ENCODE measurements around the gene TYW1B.
"Not testable (repeated sequence)": the region's sequence is repeated elsewhere in the genome, so short reads cannot be mapped to it uniquely, and the experiment has no call there.

Gene TYW1B

DNA sequence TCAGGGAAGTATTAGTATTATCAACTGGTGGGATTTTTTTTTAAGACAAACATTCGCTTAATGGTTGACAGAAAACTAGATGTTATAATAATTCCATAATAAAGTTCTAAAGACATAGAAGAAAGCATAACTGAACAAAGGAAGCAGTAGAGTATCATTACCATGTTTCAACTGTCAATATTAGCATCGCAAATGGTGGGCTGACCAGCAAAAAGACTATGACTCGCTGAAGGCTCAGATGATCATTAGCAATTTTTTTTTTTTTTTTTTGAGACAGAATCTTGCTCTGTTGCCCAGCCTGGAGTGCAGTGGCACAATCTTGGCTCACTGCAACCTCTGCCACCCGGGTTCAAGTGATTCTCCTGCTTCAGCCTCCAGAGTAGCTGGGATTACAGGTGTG is 74.8 kb downstream of the TYW1B start:
- DNase-seq (ENCODE audit: low read depth in 2 of 2) = not testable (repeated sequence)

DNA sequence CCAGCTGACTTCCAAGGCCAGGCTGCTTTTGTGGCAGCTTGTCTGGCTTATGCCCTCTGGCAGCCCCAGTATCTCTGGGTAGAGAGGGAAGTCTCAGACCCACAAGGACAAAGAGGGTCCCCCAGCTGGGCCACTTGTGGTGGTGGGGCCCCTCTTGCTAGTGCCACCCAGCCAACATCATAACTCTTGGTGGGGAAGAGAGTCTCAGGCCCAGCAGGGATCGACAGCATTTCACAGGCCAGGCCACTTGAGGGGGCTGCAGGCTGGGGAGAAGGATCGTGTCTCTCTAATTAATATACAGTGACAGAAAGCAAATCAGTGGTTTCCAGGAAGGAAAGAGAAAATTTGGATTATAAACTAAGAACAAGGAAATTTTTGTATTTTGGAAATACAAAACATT is 76.0 kb downstream of the TYW1B start:
- DNase-seq (ENCODE audit: low read depth in 2 of 2) = no peak

DNA sequence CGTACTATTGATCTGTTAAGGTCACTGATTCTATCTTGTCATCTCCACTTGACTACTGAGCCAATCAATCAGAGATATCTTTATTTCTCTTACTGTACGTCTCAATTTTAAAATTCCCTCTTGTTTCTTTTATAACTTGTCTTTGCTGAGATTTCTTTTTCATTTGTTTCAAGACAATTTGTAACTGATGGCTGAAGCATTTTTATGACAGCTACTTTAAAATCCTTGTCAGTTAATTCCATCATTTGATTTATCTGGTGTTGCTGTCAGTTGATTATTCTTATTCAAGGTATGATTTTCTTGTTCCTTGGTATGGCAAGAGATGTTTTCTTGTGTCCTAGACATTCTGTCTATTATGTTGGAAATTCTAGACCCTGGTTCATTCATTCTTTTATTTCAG is 76.6 kb downstream of the TYW1B start:
- no peak for DNase-seq (ENCODE audit: low read depth in 2 of 2)

DNA sequence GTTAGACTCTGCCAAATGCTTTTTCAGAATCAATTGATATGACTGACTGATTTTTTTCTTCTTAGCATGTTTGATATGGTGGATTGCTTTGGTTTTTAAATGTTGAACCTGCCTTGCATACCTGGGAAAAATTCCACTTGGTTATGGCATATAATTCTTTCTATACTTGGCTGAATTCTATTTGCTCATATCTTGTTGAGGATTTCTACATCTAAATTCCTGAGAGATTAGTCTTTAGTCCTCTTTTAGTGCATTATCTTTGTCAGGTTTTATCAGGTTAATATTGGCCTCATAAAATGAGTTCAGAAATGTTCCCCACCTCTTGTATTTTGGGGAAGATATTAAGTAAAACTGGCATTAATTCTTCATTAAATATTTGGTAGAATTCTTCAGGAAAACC is 79.4 kb downstream of the TYW1B start:
- DNase-seq (ENCODE audit: low read depth in 2 of 2) = not testable (repeated sequence)

DNA sequence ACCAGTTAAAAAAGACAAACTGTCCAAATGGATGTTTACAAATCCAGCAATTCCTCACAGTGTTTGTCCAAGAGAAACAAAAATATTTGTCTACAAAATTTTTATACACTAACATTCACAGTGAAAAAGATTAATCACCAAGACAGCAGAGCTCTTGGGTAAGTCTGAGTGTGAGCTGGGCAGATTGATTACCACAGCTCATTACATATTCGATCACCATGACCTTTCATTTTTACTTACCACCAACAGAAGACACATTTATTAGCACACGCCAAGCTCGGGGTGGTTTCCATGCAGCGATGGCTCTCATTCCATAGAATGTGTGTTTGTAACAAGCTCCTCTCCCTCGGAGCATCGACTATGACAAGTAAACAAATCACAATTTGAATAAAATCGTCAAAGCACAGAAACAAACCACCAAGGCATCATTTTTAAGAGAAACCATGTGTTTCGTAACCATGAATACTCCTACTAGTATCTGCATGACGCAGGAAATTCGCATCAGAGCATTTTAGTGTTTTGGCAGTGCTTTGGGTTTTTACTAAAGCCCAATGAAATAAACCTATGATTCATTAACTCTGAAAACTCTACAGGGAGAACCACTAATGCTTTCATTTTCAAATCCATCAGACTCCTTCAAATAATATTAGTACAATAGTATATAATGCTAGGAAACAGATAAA is 83.6 kb downstream of the TYW1B start:
- not testable (repeated sequence) for DNase-seq (ENCODE audit: low read depth in 2 of 2)

DNA sequence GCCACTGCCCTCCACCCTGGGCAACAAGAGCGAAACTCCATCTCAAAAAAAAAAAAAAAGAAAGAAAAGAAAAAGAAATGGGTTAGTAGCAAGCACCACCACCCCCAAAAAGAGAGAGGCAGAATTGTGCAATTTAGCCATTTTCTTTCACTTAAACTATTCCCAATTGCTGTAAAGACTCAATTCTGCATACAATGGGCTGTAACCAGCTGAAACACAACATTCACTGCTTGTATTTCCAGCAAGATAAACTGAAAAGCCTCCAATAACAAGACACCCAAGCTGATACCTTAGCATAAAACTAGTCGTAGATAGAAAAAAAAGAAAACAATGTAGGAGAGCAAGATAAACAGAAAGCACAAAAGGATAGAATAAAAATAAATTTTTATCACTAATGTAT is 84.2 kb downstream of the TYW1B start:
- DNase-seq (ENCODE audit: low read depth in 2 of 2) = not testable (repeated sequence)

DNA sequence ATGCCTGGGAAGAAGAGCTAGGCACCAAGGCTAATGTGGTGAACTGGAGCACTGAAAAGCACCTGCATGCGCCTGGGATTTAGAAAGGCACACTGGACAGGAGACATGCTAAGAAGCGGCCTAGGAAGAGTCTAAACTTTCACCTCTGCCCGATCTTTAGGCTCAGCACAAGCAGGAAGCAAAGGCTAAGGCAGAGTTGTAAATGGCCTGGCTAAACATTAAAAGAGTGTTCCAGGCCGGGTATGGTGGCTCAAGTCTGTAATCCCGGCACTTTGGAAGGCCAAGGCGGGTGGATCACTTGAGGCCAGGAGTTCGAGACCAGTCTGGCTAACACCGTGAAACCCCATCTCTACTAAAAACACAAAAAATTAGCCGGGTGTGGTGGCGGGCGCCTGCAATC is 88.3 kb downstream of the TYW1B start:
- DNase-seq (ENCODE audit: low read depth in 2 of 2) = not testable (repeated sequence)

DNA sequence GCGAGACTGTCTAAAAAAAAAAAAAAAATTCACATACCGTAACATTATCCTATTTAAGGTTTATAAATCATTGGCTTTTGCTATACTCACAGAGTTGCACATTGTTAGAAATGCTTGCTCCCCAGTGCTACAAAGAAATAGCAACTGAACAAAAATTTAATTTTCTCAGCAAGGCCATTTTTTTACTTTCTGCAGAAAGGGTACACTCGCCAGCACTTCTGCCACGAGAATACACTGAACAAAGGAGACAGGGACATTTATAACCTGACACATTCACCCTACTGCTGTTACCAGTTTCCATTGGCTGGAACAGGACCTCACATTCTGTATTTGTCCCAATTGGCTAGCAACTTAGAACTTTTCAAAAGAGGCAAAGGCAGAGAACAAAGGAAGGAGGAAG is 92.1 kb downstream of the TYW1B start:
- DNase-seq (ENCODE audit: low read depth in 2 of 2) = not testable (repeated sequence)

DNA sequence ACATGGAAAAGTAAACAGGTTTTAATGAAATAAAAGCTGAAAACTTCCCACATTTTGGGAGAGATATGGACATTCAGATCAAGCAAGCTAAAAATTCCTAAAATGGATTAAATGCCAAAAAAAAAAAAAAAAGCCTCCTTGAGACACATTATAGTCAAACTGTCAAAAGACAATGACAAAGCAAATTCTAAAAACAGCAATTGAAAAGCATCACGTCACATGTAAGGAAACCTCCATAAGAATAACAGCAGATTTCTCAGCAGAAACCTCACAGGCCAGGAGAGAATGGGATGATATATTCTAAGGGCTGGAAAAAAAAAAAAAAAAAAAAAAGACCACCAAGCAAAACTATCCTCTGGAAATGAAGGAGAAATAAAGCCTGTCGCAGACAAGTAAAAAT is 97.2 kb downstream of the TYW1B start:
- not testable (repeated sequence) for DNase-seq (ENCODE audit: low read depth in 2 of 2)

DNA sequence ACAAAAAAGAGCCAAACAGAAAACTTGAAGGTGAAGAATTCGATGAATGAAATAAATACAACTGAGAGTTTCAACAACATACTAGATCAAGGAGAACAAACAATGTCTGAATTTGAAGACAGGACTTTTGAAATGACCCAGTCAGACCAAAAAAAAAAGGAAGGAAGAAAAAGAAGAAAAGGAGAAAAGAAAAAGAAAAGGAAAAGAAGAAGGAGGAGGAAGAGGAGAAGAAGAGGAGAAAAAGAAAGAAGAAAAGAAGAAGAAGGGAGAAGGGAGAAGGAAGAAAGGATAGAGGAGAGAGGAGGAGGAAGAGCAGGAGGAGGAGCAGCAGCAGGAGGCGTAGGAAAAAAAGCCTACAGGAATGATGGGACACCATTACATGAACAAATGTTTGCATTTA is 97.6 kb downstream of the TYW1B start:
- DNase-seq (ENCODE audit: low read depth in 2 of 2) = not testable (repeated sequence)

DNA sequence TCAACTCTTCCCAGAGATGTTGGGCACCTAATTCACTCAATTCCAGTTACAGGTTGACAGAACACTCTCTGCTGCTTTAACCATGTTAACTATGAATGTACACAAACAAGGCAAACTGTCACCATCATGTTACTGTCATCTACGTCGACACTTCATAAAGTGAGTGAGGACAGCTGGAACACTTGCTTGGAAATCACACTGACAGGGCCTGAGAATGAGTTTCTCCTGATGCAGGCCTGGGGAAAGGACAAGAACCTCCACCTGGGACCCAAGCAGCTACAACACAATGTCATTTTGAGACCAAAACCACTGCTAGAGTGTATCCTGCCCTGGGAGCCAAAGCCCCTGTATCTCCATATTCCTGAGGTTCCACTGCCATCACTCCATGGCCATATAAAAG is 98.9 kb downstream of the TYW1B start:
- not testable (repeated sequence) for DNase-seq (ENCODE audit: low read depth in 2 of 2)

DNA sequence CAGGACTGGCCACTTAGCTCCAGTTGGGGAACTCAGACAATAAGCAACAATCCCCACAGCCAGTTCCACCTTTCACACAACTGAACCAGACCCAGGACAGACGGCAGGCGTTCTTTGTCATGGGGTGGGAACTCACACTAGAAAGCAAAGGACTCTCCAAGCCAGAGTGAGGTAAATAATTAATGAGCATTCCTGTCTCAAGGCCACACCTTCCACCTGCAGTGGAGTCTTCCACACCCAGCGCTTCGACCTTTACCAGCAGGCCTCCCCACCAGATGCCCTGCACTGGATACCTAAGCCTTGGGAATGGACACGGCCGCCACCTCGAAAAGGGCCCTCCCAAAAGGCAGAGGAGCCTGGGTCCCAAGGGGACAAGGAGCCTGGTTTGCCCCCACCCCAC is 105.3 kb downstream of the TYW1B start:
- DNase-seq (ENCODE audit: low read depth in 2 of 2) = not testable (repeated sequence)

DNA sequence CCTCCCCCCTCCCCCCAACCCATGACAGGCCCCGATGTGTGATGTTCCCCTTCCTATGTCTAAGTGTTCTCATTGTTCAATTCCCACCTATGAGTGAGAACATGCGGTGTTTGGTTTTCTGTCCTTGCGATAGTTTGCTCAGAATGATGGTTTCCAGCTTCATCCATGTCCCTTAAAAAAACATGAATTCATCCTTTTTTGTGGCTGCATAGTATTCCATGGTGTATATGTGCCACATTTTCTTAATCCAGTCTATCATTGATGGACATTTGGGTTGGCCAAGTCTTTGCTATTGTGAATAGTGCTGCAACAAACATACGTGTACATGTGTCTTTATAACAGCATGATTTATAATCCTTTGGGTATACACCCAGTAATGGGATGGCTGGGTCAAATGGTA is 107.1 kb downstream of the TYW1B start:
- DNase-seq (ENCODE audit: low read depth in 2 of 2) = not testable (repeated sequence)

DNA sequence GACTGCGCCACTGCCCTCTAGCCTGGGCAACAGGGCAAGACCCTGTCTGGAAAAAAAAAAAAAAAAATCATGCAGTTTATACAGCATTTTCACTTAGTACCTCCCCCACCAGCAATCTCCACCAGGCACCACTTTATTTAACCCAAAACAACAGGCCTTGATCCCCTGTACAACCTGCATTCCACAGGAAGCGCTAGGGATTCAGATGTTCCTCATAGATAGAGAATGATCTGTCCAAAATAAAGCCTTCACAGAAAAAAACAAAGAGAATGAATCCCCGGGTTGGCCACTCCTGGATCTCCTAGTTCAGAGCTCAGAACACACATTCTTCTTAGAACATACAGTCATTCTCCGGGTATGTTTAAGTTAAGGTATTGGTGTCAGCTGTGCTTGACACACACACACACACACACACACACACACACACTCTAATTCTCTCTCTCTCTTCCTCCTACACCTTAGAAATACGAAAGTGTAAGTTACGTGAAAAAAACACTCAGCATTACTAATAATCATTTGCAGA is 110.7 kb downstream of the TYW1B start:
- not testable (repeated sequence) for DNase-seq (ENCODE audit: low read depth in 2 of 2)

DNA sequence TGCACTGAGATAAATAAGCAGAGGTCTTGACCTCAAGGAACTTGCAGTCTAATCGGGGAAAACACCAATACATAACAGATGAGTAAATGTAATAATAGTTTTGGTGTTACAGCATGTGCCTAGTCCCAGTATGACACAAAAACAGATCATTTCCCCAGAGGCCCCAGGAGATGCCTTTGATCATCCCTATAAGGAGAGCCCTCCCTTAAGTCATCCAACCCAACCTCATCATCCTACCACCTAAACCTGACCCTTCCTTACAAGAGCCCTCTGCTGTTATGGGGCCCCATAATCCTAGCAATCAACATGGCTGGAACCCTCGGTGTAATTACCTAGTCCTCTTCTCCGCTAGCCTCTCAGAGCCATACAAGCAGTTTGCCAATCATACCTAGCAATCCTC is 116.1 kb downstream of the TYW1B start:
- DNase-seq (ENCODE audit: low read depth in 2 of 2) = not testable (repeated sequence)

DNA sequence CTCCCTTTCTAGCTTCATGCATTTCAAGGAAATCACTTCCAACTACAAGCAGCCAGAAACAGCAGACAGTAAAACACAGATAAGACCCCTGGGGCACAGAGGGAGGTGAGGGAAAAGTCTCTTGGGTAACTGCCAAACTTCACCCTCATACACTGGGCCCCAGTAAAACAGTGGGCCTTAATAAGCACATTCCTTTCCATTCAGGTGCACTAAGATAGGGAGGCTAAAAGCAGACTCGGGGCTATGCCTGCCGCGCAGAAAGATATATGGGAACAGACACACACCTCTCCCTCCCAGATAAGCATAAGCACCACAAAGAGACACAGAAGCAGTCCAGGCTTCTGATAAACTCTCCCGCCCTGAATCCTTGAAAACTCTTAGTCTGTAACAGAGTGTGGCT is 117.0 kb downstream of the TYW1B start:
- no peak for DNase-seq (ENCODE audit: low read depth in 2 of 2)

DNA sequence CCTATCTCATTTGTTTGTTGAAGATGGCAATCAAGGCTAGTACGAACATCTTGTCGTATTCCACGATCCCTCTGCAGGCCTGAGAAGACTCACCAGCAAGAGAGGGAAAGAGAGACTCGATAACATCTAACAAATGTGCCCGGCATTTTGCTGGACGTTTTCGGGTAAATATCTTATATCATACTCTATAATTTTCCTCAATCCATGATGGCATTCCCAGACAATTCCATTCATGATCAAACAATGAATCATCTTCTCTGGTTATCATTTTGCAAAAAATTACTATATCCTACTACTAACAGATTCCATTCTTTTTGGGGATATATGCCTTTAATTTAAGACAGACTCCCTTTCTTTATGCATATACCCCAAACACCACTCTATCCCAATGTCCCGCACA is 118.1 kb downstream of the TYW1B start:
- DNase-seq (ENCODE audit: low read depth in 2 of 2) = no peak

DNA sequence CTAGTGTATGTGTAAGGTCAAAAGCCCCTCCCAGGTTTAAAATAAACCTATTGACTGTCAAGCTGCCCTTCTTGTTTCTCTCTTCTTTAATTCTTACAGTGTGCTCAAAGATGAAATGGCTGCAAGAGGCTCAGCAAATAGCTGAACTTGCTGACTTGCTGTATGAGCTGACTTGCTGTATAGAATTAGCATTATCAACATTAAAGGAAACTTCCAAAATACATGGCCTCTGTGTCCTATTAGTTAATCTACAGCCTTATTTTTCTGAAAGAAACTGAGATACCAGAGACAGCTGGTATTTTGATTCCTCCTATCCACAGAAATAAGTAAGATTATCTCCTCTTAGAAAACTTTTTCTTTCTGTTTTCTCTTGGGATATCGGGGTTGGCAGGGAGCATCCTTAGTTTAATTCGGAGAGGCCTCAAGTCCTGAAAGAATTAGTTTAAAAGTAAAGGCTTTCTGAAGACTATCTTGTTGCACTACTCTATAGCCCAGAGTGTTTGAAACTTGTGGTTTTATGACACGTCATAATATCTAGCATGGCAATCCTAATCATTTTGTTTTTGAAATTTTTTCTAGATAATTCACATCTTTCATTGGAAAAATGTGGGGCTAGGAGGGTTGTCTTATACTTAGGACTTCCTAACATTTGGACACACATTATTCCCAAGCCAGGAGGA is 119.5 kb downstream of the TYW1B start:
- not testable (repeated sequence) for DNase-seq (ENCODE audit: low read depth in 2 of 2)

DNA sequence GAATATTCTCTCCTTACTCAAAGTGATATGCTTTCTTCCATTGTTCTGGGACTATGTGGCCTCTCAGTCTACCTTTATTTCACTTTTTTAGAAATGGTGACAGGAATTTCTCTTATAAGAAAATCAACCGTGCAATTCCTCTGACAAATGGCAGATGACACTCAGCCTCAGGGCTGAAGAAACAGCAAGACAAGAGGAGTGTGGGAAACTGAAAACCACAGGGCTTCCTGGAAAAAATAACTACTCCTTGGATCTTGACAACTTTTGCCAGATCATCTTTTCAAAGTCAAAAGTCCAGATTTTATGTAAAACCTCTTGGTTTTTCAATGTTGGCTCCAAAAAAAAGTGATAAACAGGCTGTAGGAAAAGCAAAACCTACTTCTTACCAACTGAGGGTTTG is 121.5 kb downstream of the TYW1B start:
- no peak for DNase-seq (ENCODE audit: low read depth in 2 of 2)

DNA sequence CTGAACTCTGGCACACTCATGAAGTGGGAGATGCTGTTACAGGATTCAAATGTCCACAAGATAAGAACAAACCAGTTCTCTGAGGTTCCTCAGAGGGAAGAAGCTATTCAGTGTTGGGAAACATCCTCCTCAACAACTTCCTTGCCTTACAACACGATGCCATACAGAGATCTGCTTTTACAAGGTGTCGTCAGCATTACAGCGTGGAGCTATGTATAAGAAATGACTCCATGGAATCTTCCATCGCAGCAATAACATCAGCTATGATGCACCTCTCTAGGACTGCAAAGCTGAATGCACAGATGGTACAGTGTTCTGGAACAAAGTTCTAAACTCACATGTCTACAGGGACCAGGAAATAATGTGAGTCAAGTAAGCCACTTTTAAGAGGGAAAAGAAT is 122.3 kb downstream of the TYW1B start:
- DNase-seq (ENCODE audit: low read depth in 2 of 2) = not testable (repeated sequence)

DNA sequence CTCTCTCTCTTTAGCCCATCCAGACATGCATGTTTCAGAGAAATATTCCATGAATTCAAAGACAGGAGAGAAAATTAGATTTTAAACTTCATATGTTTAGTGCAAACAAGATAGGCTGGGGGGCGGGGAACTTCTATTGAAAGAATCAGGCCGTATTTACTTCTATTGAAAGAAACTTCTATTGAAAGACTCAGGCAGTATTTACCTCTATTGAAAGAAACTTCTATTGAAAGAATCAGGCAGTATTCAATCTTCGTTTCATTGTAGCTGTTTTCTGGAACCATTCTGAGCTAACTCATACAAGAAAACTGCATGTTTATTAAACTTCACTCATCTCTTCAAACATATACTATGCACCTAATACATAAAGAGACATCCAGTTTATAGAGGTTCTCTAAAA is 123.1 kb downstream of the TYW1B start:
- DNase-seq (ENCODE audit: low read depth in 2 of 2) = no peak

DNA sequence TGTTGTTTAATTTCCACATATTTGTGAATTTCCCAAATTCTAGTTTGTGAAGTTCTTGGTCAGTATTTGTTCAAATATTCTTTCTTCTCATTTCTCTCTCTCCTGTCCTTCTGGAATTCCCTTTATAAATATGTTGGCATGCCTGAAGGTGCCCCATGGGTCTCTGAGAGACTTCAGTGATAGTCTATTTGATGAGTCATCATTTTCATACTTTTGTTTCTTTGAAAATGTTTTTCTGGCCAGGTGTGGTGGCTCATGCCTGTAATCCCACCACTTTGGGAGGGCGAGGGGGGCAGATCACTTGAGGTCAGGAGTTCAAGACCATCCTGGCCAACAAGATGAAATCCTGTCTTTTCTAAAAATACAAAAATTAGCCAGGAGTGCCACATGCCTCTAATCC is 127.5 kb downstream of the TYW1B start:
- not testable (repeated sequence) for DNase-seq (ENCODE audit: low read depth in 2 of 2)

DNA sequence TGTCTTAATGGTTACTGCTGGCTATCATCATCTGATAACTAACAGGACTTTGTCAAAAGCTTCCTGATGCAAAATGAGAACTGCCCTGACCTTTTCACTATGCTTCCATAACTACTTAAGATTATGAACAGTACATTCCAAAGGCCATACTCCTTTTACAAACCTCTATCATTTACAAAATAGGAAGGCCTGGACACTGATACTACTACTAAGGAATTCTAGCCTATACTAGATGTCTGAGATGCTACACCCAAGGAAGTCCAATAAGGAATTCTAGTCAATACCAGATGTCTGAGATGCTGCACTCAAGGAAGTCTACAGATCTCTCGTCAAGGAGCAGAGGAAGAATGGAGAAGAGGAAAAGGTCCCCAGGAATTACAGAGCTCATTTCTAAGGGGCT is 130.9 kb downstream of the TYW1B start:
- DNase-seq (ENCODE audit: low read depth in 2 of 2) = not testable (repeated sequence)
